IMR-90 (cell line): ENCODE data around the gene UBE2G1. TPM values are rescaled to one million over a fixed set of nuclear protein-coding genes. Genes with fewer than 3 reads are reported as not detected.

Source experiments
- ATAC-seq: fragments of 200-7000 bp; cut with Tn5 transposase; 2 replicates; pipeline ENCODE4 v1.9.1; 2020; ENCODE audit warnings: low read depth, mild to moderate bottlenecking, moderate library complexity
- BruUV-seq: library from RNA; stranded (reverse); fragments of 400-500 nt; replicated peaks from 2 replicates; lab custom pipeline; 2021; lab: Mats Ljungman, UMichigan
- CTCF ChIA-PET: fragments of 300-600 bp; formaldehyde crosslinking; extraction: SDS; loops from one replicate; lab custom pipeline; 2021; ENCODE audit warnings: antibody characterized with exemption; lab: Yijun Ruan, JAX
- POLR2A ChIA-PET: fragments of 300-600 bp; sonication (Branson Sonifier 250); formaldehyde crosslinking; loops from one replicate; lab custom pipeline; 2022; ENCODE audit warnings: antibody characterized with exemption; ENCODE audit not compliant: unreplicated experiment; lab: Charles Lee
- DNase-seq: peaks from one replicate; pipeline ENCODE4 v3.0.0; 2013
- H2AFZ ChIP-seq: replicated peaks from 2 replicates; pipeline ENCODE3; 2013; ENCODE audit warnings: low read length, mild to moderate bottlenecking; ENCODE audit not compliant: poor library complexity
- H2AK5ac ChIP-seq: 2 replicates; pipeline ENCODE4 v1.6.1; 2013; ENCODE audit warnings: low read depth, low read length, inconsistent platforms
- H2AK9ac ChIP-seq: replicated peaks from 2 replicates; pipeline ENCODE3; 2013; ENCODE audit warnings: mild to moderate bottlenecking, low read depth, low read length, moderate library complexity; ENCODE audit not compliant: poor library complexity
- H2BK120ac ChIP-seq: 2 replicates; pipeline ENCODE4 v1.6.1; 2013; ENCODE audit warnings: low read depth, low read length, inconsistent platforms
- H2BK15ac ChIP-seq: 3 replicates; pipeline ENCODE4 v1.6.1; 2013; ENCODE audit warnings: low read depth, low read length, inconsistent platforms
- H2BK20ac ChIP-seq: 2 replicates; pipeline ENCODE4 v1.6.1; 2013; ENCODE audit warnings: low read depth, mild to moderate bottlenecking, inconsistent platforms, low read length, moderate library complexity
- H2BK5ac ChIP-seq: 2 replicates; pipeline ENCODE4 v1.6.1; 2013; ENCODE audit warnings: mild to moderate bottlenecking, low read depth, low read length, inconsistent platforms; ENCODE audit not compliant: poor library complexity, severe bottlenecking
- H3K14ac ChIP-seq: replicated peaks from 2 replicates; pipeline ENCODE4 v1.6.1; 2013; ENCODE audit warnings: low read depth, low read length, inconsistent platforms
- H3K18ac ChIP-seq: 2 replicates; pipeline ENCODE4 v1.6.1; 2013; ENCODE audit warnings: low read depth, low read length, control low read depth
- H3K23ac ChIP-seq: 2 replicates; pipeline ENCODE4 v1.6.1; 2013; ENCODE audit warnings: low read depth, low read length, inconsistent platforms
- H3K27ac ChIP-seq: 2 replicates; pipeline ENCODE4 v1.5.1; 2013; ENCODE audit warnings: mild to moderate bottlenecking, control low read depth, low read length; ENCODE audit not compliant: insufficient read depth
- H3K27me3 ChIP-seq: 2 replicates; pipeline ENCODE4 v1.6.1; 2013; ENCODE audit warnings: low read length; ENCODE audit not compliant: control insufficient read depth, insufficient read depth
- H3K36me3 ChIP-seq: 2 replicates; pipeline ENCODE4 v1.6.1; 2013; ENCODE audit warnings: low read length, mixed read lengths; ENCODE audit not compliant: control insufficient read depth, insufficient read depth
- H3K4ac ChIP-seq: 2 replicates; pipeline ENCODE4 v1.6.1; 2013; ENCODE audit warnings: low read depth, low read length, inconsistent platforms
- H3K4me1 ChIP-seq: 2 replicates; pipeline ENCODE4 v1.6.1; 2013; ENCODE audit warnings: low read length, mixed read lengths; ENCODE audit not compliant: control insufficient read depth, insufficient read depth
- H3K4me2 ChIP-seq: 2 replicates; pipeline ENCODE4 v1.6.1; 2013; ENCODE audit warnings: low read depth, mild to moderate bottlenecking, control low read depth, low read length, moderate library complexity
- H3K4me3 ChIP-seq: 2 replicates; pipeline ENCODE4 v1.5.1; 2013; ENCODE audit warnings: low read depth, mild to moderate bottlenecking, control low read depth, low read length, moderate library complexity; ENCODE audit not compliant: insufficient read depth
- H3K56ac ChIP-seq: 2 replicates; pipeline ENCODE4 v1.6.1; 2013; ENCODE audit warnings: low read length, inconsistent platforms; ENCODE audit not compliant: insufficient read depth; ENCODE audit errors: extremely low read depth
- H3K79me1 ChIP-seq, 2 experiments: 2 replicates each; pipeline ENCODE4 v1.6.1; 2013; ENCODE audit warnings: low read length in 2 of 2, inconsistent platforms in 1 of 2, low read depth in 1 of 2
- H3K9ac ChIP-seq: 2 replicates; pipeline ENCODE4 v1.6.1; 2013; ENCODE audit warnings: low read depth, low read length, control low read depth
- H3K9me1 ChIP-seq: 2 replicates; pipeline ENCODE4 v1.6.1; 2013; ENCODE audit warnings: low read length, inconsistent platforms; ENCODE audit not compliant: insufficient read depth
- H3K9me3 ChIP-seq: 2 replicates; pipeline ENCODE4 v1.6.1; 2013; ENCODE audit warnings: low read length; ENCODE audit not compliant: control insufficient read depth, insufficient read depth
- H4K20me1 ChIP-seq: 2 replicates; pipeline ENCODE4 v1.6.1; 2013; ENCODE audit warnings: low read length, inconsistent platforms; ENCODE audit not compliant: insufficient read depth
- H4K5ac ChIP-seq: 2 replicates; pipeline ENCODE4 v1.6.1; 2013; ENCODE audit warnings: mild to moderate bottlenecking, low read depth, low read length, control low read depth
- H4K8ac ChIP-seq, 2 experiments: 2 replicates each; pipeline ENCODE4 v1.6.1; 2013; ENCODE audit warnings: low read depth in 2 of 2, low read length in 2 of 2, control low read depth in 1 of 2, inconsistent platforms in 1 of 2
- H4K91ac ChIP-seq: 2 replicates; pipeline ENCODE4 v1.6.1; 2013; ENCODE audit warnings: low read depth, low read length, inconsistent platforms; ENCODE audit not compliant: insufficient read depth
- BHLHE40 ChIP-seq: fragments of 150-350 bp; IDR thresholded peaks from 2 replicates; pipeline ENCODE4 v1.6.1; 2016; ENCODE audit warnings: mild to moderate bottlenecking, low read depth, low read length
- CEBPB ChIP-seq: IDR thresholded peaks from 2 replicates; pipeline ENCODE4 v1.6.1; 2012; ENCODE audit warnings: low read depth, low read length, improper control_type of control experiment
- CHD1 ChIP-seq: IDR thresholded peaks from 2 replicates; pipeline ENCODE4 v1.6.1; 2012; ENCODE audit warnings: low read depth, low read length, improper control_type of control experiment
- ELK1 ChIP-seq: fragments of 150-350 bp; IDR thresholded peaks from 2 replicates; pipeline ENCODE4 v1.6.1; 2016; ENCODE audit warnings: low read depth, mild to moderate bottlenecking, low read length, moderate library complexity, borderline replicate concordance
- FOS ChIP-seq: fragments of 150-350 bp; IDR thresholded peaks from 2 replicates; pipeline ENCODE4 v1.6.1; 2016; ENCODE audit warnings: low read depth, low read length
- MAFK ChIP-seq: IDR thresholded peaks from 2 replicates; pipeline ENCODE4 v1.6.1; 2012; ENCODE audit warnings: low read depth, low read length, improper control_type of control experiment
- MAZ ChIP-seq: IDR thresholded peaks from 2 replicates; pipeline ENCODE4 v1.6.1; 2012; ENCODE audit warnings: low read depth, mild to moderate bottlenecking, low read length, improper control_type of control experiment, moderate library complexity, borderline replicate concordance
- MXI1 ChIP-seq: IDR thresholded peaks from 2 replicates; pipeline ENCODE4 v1.6.1; 2012; ENCODE audit warnings: low read depth, mild to moderate bottlenecking, low read length, moderate library complexity, borderline replicate concordance
- NFE2L2 ChIP-seq: fragments of 150-350 bp; IDR thresholded peaks from 2 replicates; pipeline ENCODE4 v1.6.1; 2016; ENCODE audit warnings: low read depth, mild to moderate bottlenecking, low read length
- POLR2A ChIP-seq: IDR thresholded peaks from 2 replicates; pipeline ENCODE4 v1.6.1; 2012; ENCODE audit warnings: mild to moderate bottlenecking, low read depth, low read length
- RAD21 ChIP-seq: IDR thresholded peaks from 2 replicates; pipeline ENCODE4 v1.6.1; 2012; ENCODE audit warnings: low read length, improper control_type of control experiment
- RCOR1 ChIP-seq: IDR thresholded peaks from 2 replicates; pipeline ENCODE4 v1.6.1; 2012; ENCODE audit warnings: mild to moderate bottlenecking, low read length, improper control_type of control experiment; ENCODE audit not compliant: insufficient replicate concordance
- RFX5 ChIP-seq: IDR thresholded peaks from 2 replicates; pipeline ENCODE4 v1.8.0; 2012; ENCODE audit warnings: low read depth, mild to moderate bottlenecking, low read length, moderate library complexity
- SMC3 ChIP-seq: fragments of 150-350 bp; IDR thresholded peaks from 2 replicates; pipeline ENCODE4 v1.6.1; 2016; ENCODE audit warnings: low read depth, mild to moderate bottlenecking, antibody characterized with exemption, low read length, moderate library complexity
- WGBS, 2 experiments: methylation state at CpG; one replicate each; pipeline versions ENCODE4 v1.1.5 to v1.1.7; 2013; ENCODE audit warnings: missing lambda C conversion rate in 2 of 2; ENCODE audit not compliant: insufficient read length in 1 of 2; ENCODE audit errors: extremely low coverage in 2 of 2; 5-methylcytosine and 5-hydroxymethylcytosine counted together
- dilution Hi-C: fragments of 300-500 bp; cut with HindIII; formaldehyde crosslinking; loops from one replicate; pipeline ENCODE4 v1.14.3; 2018; ENCODE audit warnings: low sequenced_read_pairs; ENCODE audit not compliant: unreplicated experiment
- in situ Hi-C: fragments of 300-500 bp; cut with MboI; formaldehyde crosslinking; loops from 3 replicates; pipeline ENCODE4 v1.14.3; 2019; ENCODE audit warnings: low sequenced_read_pairs, inconsistent platforms, mixed read lengths
- intact Hi-C: fragments of 100-400 bp; cut with micrococcal nuclease; formaldehyde crosslinking; loops from 2 replicates; pipeline ENCODE4 v1.10.0; 2022
- polyA plus RNA-seq, 3 experiments: library from polyadenylated mRNA; depleted of rRNA; stranded (reverse); fragments of >200 nt; gene quantifications; 2 replicates each; pipeline ENCODE4 v1.2.3, GENCODE V29; 2012; ENCODE audit warnings: low replicate concordance in 1 of 3
- total RNA-seq: library from RNA; depleted of rRNA; stranded (reverse); fragments of >200 nt; gene quantifications from 2 replicates; pipeline ENCODE4 v1.2.3, GENCODE V29; 2012
- TF ChIP-seq, protein P1 (sequence below): fragments of 150-350 bp; IDR thresholded peaks from 2 replicates; pipeline ENCODE4 v1.6.1; 2017; ENCODE audit warnings: mild to moderate bottlenecking, antibody characterized with exemption, low read length, low read depth
- TF ChIP-seq, protein P2 (sequence below): conservative IDR thresholded peaks from 2 replicates; pipeline ENCODE4 v1.5.1; 2012; ENCODE audit warnings: mild to moderate bottlenecking, low read depth, low read length, improper control_type of control experiment

The UBE2G1 gene
- total and polyA plus RNA-seq, 2 of the 4 experiments (the other 2 are of a cell fraction) = 26.3 to 26.6 TPM

GRCh38 chr17:4236456-4236855 lies 130.0 kb downstream of the UBE2G1 start:
- ChIA-PET POLR2A (no interaction called here), CTCF (no interaction called here)
- Histone ChIP-seq H2AFZ (no peak overlapping the region), H2BK15ac (no peak overlapping the region), H4K20me1 (peaks cover 15% of the 10 kb centered on the region; the same call in 1 of the 2 replicates), H3K27me3 (no peaks in the 10 kb centered on the region), H3K23ac (no peak overlapping the region), H3K9ac (no peak overlapping the region), H3K18ac (no peak overlapping the region), H3K9me3 (no peaks in the 10 kb centered on the region), H2BK120ac (no peak overlapping the region), H3K4me1 (peaks cover 10% of the 10 kb centered on the region), H4K5ac (no peak overlapping the region), H2BK5ac (no peak overlapping the region), H3K14ac (no peak overlapping the region), H2BK20ac (no peak overlapping the region), H3K27ac (no peak overlapping the region), H3K9me1 (peaks cover 11% of the 10 kb centered on the region), H3K4me2 (no peak overlapping the region), H4K91ac (no peak overlapping the region), H4K8ac (no peak overlapping the region), H3K56ac (no peak overlapping the region), H2AK5ac (no peak overlapping the region), H3K79me1 (peaks cover 12 to 53% of the 10 kb centered on the region in 2 experiments), H3K4me3 (no peak overlapping the region), H3K4ac (no peak overlapping the region), H2AK9ac (no peak overlapping the region), H3K36me3 (peaks cover 14% of the 10 kb centered on the region)
- in situ Hi-C loops = no loop called here
- no peak for ATAC-seq
- BruUV-seq = no TSS peak
- no CpG with 5 or more reads among the region's 3 CpGs for WGBS, 2 experiments
- peak; percentile 52 for DNase-seq
- TF ChIP-seq RAD21 (no peak), MAFK (no peak), BHLHE40 (no peak), ELK1 (no peak), SMC3 (no peak), NFE2L2 (no peak), CEBPB (no peak), FOS (no peak), RCOR1 (no peak), RFX5 (no peak), MAZ (no peak), POLR2A (no peak), CHD1 (no peak), MXI1 (no peak)
- TF ChIP-seq, protein P1, sequence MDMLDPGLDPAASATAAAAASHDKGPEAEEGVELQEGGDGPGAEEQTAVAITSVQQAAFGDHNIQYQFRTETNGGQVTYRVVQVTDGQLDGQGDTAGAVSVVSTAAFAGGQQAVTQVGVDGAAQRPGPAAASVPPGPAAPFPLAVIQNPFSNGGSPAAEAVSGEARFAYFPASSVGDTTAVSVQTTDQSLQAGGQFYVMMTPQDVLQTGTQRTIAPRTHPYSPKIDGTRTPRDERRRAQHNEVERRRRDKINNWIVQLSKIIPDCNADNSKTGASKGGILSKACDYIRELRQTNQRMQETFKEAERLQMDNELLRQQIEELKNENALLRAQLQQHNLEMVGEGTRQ = no peak
- TF ChIP-seq, protein P2, sequence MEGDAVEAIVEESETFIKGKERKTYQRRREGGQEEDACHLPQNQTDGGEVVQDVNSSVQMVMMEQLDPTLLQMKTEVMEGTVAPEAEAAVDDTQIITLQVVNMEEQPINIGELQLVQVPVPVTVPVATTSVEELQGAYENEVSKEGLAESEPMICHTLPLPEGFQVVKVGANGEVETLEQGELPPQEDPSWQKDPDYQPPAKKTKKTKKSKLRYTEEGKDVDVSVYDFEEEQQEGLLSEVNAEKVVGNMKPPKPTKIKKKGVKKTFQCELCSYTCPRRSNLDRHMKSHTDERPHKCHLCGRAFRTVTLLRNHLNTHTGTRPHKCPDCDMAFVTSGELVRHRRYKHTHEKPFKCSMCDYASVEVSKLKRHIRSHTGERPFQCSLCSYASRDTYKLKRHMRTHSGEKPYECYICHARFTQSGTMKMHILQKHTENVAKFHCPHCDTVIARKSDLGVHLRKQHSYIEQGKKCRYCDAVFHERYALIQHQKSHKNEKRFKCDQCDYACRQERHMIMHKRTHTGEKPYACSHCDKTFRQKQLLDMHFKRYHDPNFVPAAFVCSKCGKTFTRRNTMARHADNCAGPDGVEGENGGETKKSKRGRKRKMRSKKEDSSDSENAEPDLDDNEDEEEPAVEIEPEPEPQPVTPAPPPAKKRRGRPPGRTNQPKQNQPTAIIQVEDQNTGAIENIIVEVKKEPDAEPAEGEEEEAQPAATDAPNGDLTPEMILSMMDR = no peak
- intact Hi-C loops = loop anchor here (5.0 kb wide), 1 partner anchor 61 kb away; no protein-coding TSS in a partner anchor
- dilution Hi-C loops = no loop called here
